ENCODE results near the gene SCGB3A1. TPM values are rescaled to one million over a fixed set of nuclear protein-coding genes. Genes with fewer than 3 reads are reported as not detected.
A peak's percentile ranks its signal among the peaks of the same experiment; 100 is the strongest.

The SCGB3A1 gene
- total and polyA plus RNA-seq, 9 of the 15 experiments (the other 6 are each of a cell fraction or from before 2014, with no cell fraction given) = 0.33 TPM; not detected in 8

DNA sequence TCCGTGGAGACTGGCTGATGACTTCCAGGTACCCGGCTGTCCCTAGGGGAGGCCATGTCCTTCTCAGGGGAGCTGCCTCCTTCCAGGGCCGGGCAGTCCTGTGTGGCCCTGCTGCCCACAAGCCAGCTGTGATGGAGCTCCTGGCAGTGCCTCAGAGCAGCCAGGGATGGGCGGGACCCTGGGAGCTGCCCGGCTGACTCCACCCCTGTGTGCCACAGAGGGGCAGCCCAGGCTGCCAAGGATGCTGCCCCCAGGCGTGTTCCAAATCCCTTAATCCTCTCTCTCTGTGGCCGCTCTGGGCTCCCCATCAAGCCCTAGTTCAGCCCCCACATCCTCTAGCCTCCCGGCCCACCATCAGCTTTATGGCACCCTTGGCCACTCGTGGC, 7.0 kb upstream of the SCGB3A1 start (continued):
- TF ChIP-seq, protein P1, sequence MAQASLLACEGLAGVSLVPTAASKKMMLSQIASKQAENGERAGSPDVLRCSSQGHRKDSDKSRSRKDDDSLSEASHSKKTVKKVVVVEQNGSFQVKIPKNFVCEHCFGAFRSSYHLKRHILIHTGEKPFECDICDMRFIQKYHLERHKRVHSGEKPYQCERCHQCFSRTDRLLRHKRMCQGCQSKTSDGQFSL (CRISPR knock-in tag; IDR thresholded peaks at IDR 0.05) = no peak
- TF ChIP-seq, protein P1 (tag; IDR thresholded peaks at IDR 0.05) = no peak
- TF ChIP-seq SNRNP70 (optimal IDR thresholded peaks at IDR 0.05; ENCODE audit: low read depth, low read length) (no peak), ZNF551 (CRISPR knock-in tag; IDR thresholded peaks at IDR 0.05) (no peak), ZNF324 (CRISPR knock-in tag; IDR thresholded peaks at IDR 0.05) (no peak)

DNA sequence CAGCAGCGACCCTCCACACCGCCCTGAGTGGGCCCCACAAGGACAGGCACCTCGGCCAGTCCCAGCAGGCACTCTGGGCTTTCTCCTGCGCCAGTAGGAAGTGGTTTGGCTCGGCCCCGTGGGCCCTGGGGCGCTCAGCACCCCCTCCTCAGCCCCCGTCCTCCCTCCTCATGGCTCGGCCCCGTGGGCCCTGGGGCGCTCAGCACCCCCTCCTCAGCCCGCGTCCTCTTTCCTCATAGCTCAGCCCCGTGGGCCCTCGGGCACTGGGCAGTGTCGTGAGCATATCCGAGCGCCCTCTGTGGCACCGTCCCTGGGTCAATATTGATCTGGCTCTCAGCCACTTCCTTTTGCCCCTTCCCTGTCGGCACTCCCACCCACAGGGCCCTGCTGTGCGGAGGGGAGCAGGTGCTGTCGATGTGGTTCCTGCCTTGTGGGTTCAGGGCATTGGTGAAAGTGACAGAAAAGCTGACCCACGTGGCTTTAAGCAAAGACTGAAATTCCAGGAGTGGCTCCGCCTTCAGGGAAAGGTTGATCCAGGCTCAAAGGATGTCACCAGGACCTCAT, 5.5 kb upstream of the SCGB3A1 start:
- POLR2A ChIA-PET = no interaction called here
- no peaks in the 10 kb centered on the region for H3K9me1 ChIP-seq (ENCODE audit: control insufficient read depth, insufficient read depth, low read length)
- BruUV-seq (replicated peaks) = no TSS peak
- in situ Hi-C loops (cut with MboI) = no loop called here
- no peak overlapping the region for H3K4me2 ChIP-seq (ENCODE audit: insufficient read depth, low read length)
- ATAC-seq = no peak
- no peaks in the 10 kb centered on the region for H4K20me1 ChIP-seq (replicated peaks; ENCODE audit: control insufficient read depth, insufficient read depth, low read length)
- no peak overlapping the region; a peak in 1 of 4 replicates for H3K9ac ChIP-seq (ENCODE audit: insufficient read depth in 1 of 2, low read depth in 2 of 2, low read length in 2 of 2)
- WGBS (ENCODE audit: insufficient coverage, low coverage, missing lambda C conversion rate) = 41% methylated on average over 21 of the region's 24 CpGs
- no peak overlapping the region for H2AFZ ChIP-seq (ENCODE audit: low read depth, low read length)
- H3K4me1 ChIP-seq (replicated peaks in 1 of 2; ENCODE audit: control insufficient read depth in 2 of 2, insufficient read depth in 2 of 2, low read length in 2 of 2) = peaks cover 10 to 56% of the 10 kb centered on the region in 2 experiments; a peak in 4 of 5 replicates
- peaks cover 0 to 9% of the 10 kb centered on the region in 2 experiments; a peak in 2 of 5 replicates for H3K27me3 ChIP-seq (ENCODE audit: control insufficient read depth in 2 of 2, insufficient read depth in 2 of 2, low read length in 2 of 2)
- no peaks in the 10 kb centered on the region for H3K36me3 ChIP-seq (ENCODE audit: control insufficient read depth, insufficient read depth, low read length)
- intact Hi-C loops (cut with micrococcal nuclease) = no loop called here
- peak; percentile 29 for TF ChIP-seq PCBP1 (IDR thresholded peaks at IDR 0.05; ENCODE audit: low read depth, low read length, poor library complexity, severe bottlenecking)
- no peak for TF ChIP-seq SMARCB1 (IDR thresholded peaks at IDR 0.05; ENCODE audit: insufficient read length, low read depth)
- no peak for DNase-seq (ENCODE audit: extremely low read depth in 1 of 4, low spot score in 3 of 4)
- no peaks in the 10 kb centered on the region for H3K79me2 ChIP-seq (ENCODE audit: control insufficient read depth, insufficient read depth, low read length)
- H3K27ac ChIP-seq (ENCODE audit: extremely low read depth, low read depth, low read length) = no peak overlapping the region
- no peak overlapping the region for H3K4me3 ChIP-seq
- no peak for FAIRE-seq
- no peaks in the 10 kb centered on the region for H3K9me3 ChIP-seq (replicated peaks; ENCODE audit: control insufficient read depth, insufficient read depth, low read depth, low read length)
- CTCF ChIA-PET (ENCODE audit: low intra/inter-chr PET ratio) = no interaction called here
